Measurements from ENCODE around the gene PEX16.
A peak's percentile ranks its signal among the peaks of the same experiment; 100 is the strongest.

The PEX16 gene

DNA sequence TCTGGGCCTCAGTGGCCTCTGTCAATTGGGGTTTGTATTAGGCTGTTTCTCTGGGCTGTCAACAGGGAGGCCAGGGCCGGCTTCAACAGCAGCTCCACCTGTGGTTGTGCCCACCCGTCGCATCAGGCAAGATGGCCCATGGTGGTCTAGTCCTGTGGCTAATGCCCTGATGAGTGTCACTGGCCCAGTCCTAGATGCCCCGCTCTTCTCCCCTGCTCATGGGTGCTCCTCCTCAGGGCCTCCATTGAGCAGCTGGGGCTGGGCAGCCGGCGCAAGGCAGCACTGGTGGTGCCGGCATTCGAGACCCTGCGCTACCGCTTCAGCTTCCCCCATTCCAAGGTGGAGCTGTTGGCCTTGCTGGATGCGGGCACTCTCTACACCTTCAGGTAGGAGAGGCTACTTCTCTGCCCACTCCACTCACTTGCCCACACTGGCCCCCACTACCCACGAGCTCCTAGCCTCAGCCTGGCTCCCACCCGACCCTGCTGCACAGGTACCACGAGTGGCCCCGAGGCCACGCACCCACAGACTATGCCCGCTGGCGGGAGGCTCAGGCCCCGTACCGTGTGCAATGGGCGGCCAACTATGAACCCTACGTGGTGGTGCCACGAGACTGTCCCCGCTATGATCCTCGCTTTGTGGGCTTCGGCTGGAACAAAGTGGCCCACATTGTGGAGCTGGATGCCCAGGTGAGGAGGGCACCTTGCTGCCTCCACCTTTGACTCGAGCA is 10.2 kb upstream of the PEX16 start:
- Histone ChIP-seq H3K4ac (ENCODE audit: low read depth, low read length) (no peak overlapping the region), H3K23ac (ENCODE audit: low read length) (no peak overlapping the region), H2BK12ac (ENCODE audit: low read length) (no peak overlapping the region), H2AFZ (ENCODE audit: insufficient read depth, low read length, poor library complexity) (no peak overlapping the region), H4K12ac (ENCODE audit: low read depth, low read length) (no peak overlapping the region), H2BK5ac (ENCODE audit: low read depth, low read length, poor library complexity) (no peak overlapping the region), H3K14ac (ENCODE audit: low read length) (no peak overlapping the region), H3K79me2 (ENCODE audit: control insufficient read depth, insufficient read depth, low read length, poor library complexity) (no peaks in the 10 kb centered on the region), H2AK5ac (ENCODE audit: low read length) (no peak overlapping the region), H3K9me3 (ENCODE audit: insufficient read depth, low read depth, low read length) (peaks cover 4% of the 10 kb centered on the region), H4K91ac (ENCODE audit: low read depth, low read length) (no peak overlapping the region), H3K27ac (ENCODE audit: low read depth, low read length) (no peak overlapping the region), H2BK120ac (ENCODE audit: insufficient read depth, low read length, poor library complexity) (no peak overlapping the region), H3K79me1 (ENCODE audit: low read length) (peaks cover 2% of the 10 kb centered on the region), H3K4me1 (ENCODE audit: control insufficient read depth in 1 of 2, insufficient read depth in 2 of 2, low read length in 2 of 2) (peaks cover 12 to 17% of the 10 kb centered on the region in 2 experiments), H3K18ac (ENCODE audit: low read length) (no peak overlapping the region), H3K4me2 (ENCODE audit: low read length) (no peak overlapping the region), H3K27me3 (ENCODE audit: insufficient read depth, low read length) (peaks cover 7% of the 10 kb centered on the region), H3K9ac (ENCODE audit: low read length) (no peak overlapping the region), H4K8ac (ENCODE audit: low read depth, low read length) (no peak overlapping the region), H3K36me3 (ENCODE audit: control insufficient read depth in 1 of 2, insufficient read depth in 2 of 2, low read length in 2 of 2) (peaks cover 5 to 7% of the 10 kb centered on the region in 2 experiments), H3K4me3 (ENCODE audit: low read depth, low read length) (no peak overlapping the region)
- WGBS (ENCODE audit: extremely low coverage, insufficient coverage, insufficient read length) = no CpG with 5 or more reads among the region's 27 CpGs
- DNase-seq = peak in 1 of 2 donors; percentile 36

DNA sequence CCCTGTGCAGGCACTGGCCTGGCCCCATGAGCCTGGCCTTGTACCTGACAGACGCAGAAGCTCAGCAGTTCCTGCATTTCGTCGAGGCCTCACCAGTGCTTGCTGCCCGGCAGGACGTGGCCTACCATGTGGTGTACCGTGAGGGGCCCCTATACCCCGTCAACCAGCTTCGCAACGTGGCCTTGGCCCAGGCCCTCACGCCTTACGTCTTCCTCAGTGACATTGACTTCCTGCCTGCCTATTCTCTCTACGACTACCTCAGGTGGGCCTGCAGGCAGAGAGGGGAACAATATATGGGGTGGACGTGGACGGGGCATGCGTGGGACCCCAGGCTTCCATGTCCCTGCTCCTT is 9.6 kb upstream of the PEX16 start:
- H2BK5ac ChIP-seq (ENCODE audit: low read depth, low read length, poor library complexity) = no peak overlapping the region
- peaks cover 2% of the 10 kb centered on the region for H3K79me1 ChIP-seq (ENCODE audit: low read length)
- no peak overlapping the region for H3K23ac ChIP-seq (ENCODE audit: low read length)
- no peak overlapping the region for H2BK12ac ChIP-seq (ENCODE audit: low read length)
- no CpG with 5 or more reads among the region's 15 CpGs for WGBS (ENCODE audit: extremely low coverage, insufficient coverage, insufficient read length)
- H3K36me3 ChIP-seq (ENCODE audit: control insufficient read depth in 1 of 2, insufficient read depth in 2 of 2, low read length in 2 of 2) = peaks cover 5 to 7% of the 10 kb centered on the region in 2 experiments
- H3K4me2 ChIP-seq (ENCODE audit: low read length) = no peak overlapping the region
- no peak overlapping the region for H4K91ac ChIP-seq (ENCODE audit: low read depth, low read length)
- no peak overlapping the region for H4K12ac ChIP-seq (ENCODE audit: low read depth, low read length)
- H3K9ac ChIP-seq (ENCODE audit: low read length) = no peak overlapping the region
- H3K4me1 ChIP-seq (ENCODE audit: control insufficient read depth in 1 of 2, insufficient read depth in 2 of 2, low read length in 2 of 2) = peaks cover 16 to 22% of the 10 kb centered on the region in 2 experiments
- no peak overlapping the region for H2AK5ac ChIP-seq (ENCODE audit: low read length)
- no peak overlapping the region for H3K14ac ChIP-seq (ENCODE audit: low read length)
- no peaks in the 10 kb centered on the region for H3K79me2 ChIP-seq (ENCODE audit: control insufficient read depth, insufficient read depth, low read length, poor library complexity)
- no peak overlapping the region for H3K18ac ChIP-seq (ENCODE audit: low read length)
- peaks cover 12% of the 10 kb centered on the region for H3K27me3 ChIP-seq (ENCODE audit: insufficient read depth, low read length)
- H3K4ac ChIP-seq (ENCODE audit: low read depth, low read length) = no peak overlapping the region
- no peak overlapping the region for H4K8ac ChIP-seq (ENCODE audit: low read depth, low read length)
- H2BK120ac ChIP-seq (ENCODE audit: insufficient read depth, low read length, poor library complexity) = no peak overlapping the region
- H2AFZ ChIP-seq (ENCODE audit: insufficient read depth, low read length, poor library complexity) = no peak overlapping the region
- H3K9me3 ChIP-seq (ENCODE audit: insufficient read depth, low read depth, low read length) = peaks cover 4% of the 10 kb centered on the region
- no peak overlapping the region for H3K27ac ChIP-seq (ENCODE audit: low read depth, low read length)
- H3K4me3 ChIP-seq (ENCODE audit: low read depth, low read length) = peak overlapping the region; percentile 10
- no peak for DNase-seq

- Histone ChIP-seq H3K79me1 (ENCODE audit: low read length) (peaks cover 2% of the 10 kb centered on the region), H3K4me2 (ENCODE audit: low read length) (no peak overlapping the region), H2AFZ (ENCODE audit: insufficient read depth, low read length, poor library complexity) (no peak overlapping the region), H2BK12ac (ENCODE audit: low read length) (no peak overlapping the region), H3K14ac (ENCODE audit: low read length) (no peak overlapping the region), H3K18ac (ENCODE audit: low read length) (no peak overlapping the region), H3K27me3 (ENCODE audit: insufficient read depth, low read length) (peaks cover 18% of the 10 kb centered on the region), H4K91ac (ENCODE audit: low read depth, low read length) (no peak overlapping the region), H3K9ac (ENCODE audit: low read length) (no peak overlapping the region), H2BK120ac (ENCODE audit: insufficient read depth, low read length, poor library complexity) (no peak overlapping the region), H4K8ac (ENCODE audit: low read depth, low read length) (no peak overlapping the region), H3K4me3 (ENCODE audit: low read depth, low read length) (no peak overlapping the region), H2BK5ac (ENCODE audit: low read depth, low read length, poor library complexity) (no peak overlapping the region), H3K27ac (ENCODE audit: low read depth, low read length) (no peak overlapping the region), H2AK5ac (ENCODE audit: low read length) (no peak overlapping the region), H3K9me3 (ENCODE audit: insufficient read depth, low read depth, low read length) (peaks cover 4% of the 10 kb centered on the region), H3K36me3 (ENCODE audit: control insufficient read depth in 1 of 2, insufficient read depth in 2 of 2, low read length in 2 of 2) (peaks cover under 1 to 2% of the 10 kb centered on the region in 2 experiments), H3K23ac (ENCODE audit: low read length) (no peak overlapping the region), H3K4ac (ENCODE audit: low read depth, low read length) (no peak overlapping the region), H4K12ac (ENCODE audit: low read depth, low read length) (no peak overlapping the region), H3K4me1 (ENCODE audit: control insufficient read depth in 1 of 2, insufficient read depth in 2 of 2, low read length in 2 of 2) (peaks cover 19 to 27% of the 10 kb centered on the region in 2 experiments), H3K79me2 (ENCODE audit: control insufficient read depth, insufficient read depth, low read length, poor library complexity) (no peaks in the 10 kb centered on the region)
- WGBS (ENCODE audit: extremely low coverage, insufficient coverage, insufficient read length) = no CpG with 5 or more reads among the region's 12 CpGs
- DNase-seq = no peak
These were observed 9.1 kb upstream of the PEX16 start for GRCh38 chr11:45926536-45927331.

GRCh38 chr11:45926001-45926401 is 8.3 kb upstream of the PEX16 start:
- Histone ChIP-seq H3K27ac (ENCODE audit: low read depth, low read length) (no peak overlapping the region), H2AK5ac (ENCODE audit: low read length) (no peak overlapping the region), H3K9me3 (ENCODE audit: insufficient read depth, low read depth, low read length) (peaks cover 4% of the 10 kb centered on the region), H3K9ac (ENCODE audit: low read length) (no peak overlapping the region), H3K4me2 (ENCODE audit: low read length) (no peak overlapping the region), H3K14ac (ENCODE audit: low read length) (no peak overlapping the region), H4K12ac (ENCODE audit: low read depth, low read length) (no peak overlapping the region), H3K79me1 (ENCODE audit: low read length) (peaks cover 2% of the 10 kb centered on the region), H2BK120ac (ENCODE audit: insufficient read depth, low read length, poor library complexity) (no peak overlapping the region), H2BK12ac (ENCODE audit: low read length) (no peak overlapping the region), H3K4me3 (ENCODE audit: low read depth, low read length) (no peak overlapping the region), H2AFZ (ENCODE audit: insufficient read depth, low read length, poor library complexity) (no peak overlapping the region), H3K4me1 (ENCODE audit: control insufficient read depth in 1 of 2, insufficient read depth in 2 of 2, low read length in 2 of 2) (peaks cover 21 to 31% of the 10 kb centered on the region in 2 experiments), H4K8ac (ENCODE audit: low read depth, low read length) (no peak overlapping the region), H3K36me3 (ENCODE audit: control insufficient read depth in 1 of 2, insufficient read depth in 2 of 2, low read length in 2 of 2) (no peaks in the 10 kb centered on the region), H3K79me2 (ENCODE audit: control insufficient read depth, insufficient read depth, low read length, poor library complexity) (no peaks in the 10 kb centered on the region), H3K18ac (ENCODE audit: low read length) (no peak overlapping the region), H3K4ac (ENCODE audit: low read depth, low read length) (no peak overlapping the region), H3K27me3 (ENCODE audit: insufficient read depth, low read length) (peaks cover 21% of the 10 kb centered on the region), H3K23ac (ENCODE audit: low read length) (no peak overlapping the region), H4K91ac (ENCODE audit: low read depth, low read length) (no peak overlapping the region), H2BK5ac (ENCODE audit: low read depth, low read length, poor library complexity) (no peak overlapping the region)
- no CpG with 5 or more reads among the region's 12 CpGs for WGBS (ENCODE audit: extremely low coverage, insufficient coverage, insufficient read length)
- DNase-seq = peak; percentile 75 to 76
